DOHH2 (cell line): ENCODE data around the gene TEX14.

Experiments used
- H3F3A ChIP-seq: fragments of 200-600 bp; sonication (generic), shearing (Covaris generic); 2 replicates; pipeline ENCODE4 v1.6.0; 2016; ENCODE audit warnings: antibody characterized with exemption, mild to moderate bottlenecking; ENCODE audit not compliant: control insufficient read depth, insufficient read depth
- H3K27ac ChIP-seq: fragments of 200-600 bp; sonication (generic); 2 replicates; pipeline ENCODE4 v1.5.1; 2014; ENCODE audit warnings: low read depth, mild to moderate bottlenecking, low read length, moderate library complexity
- H3K27me3 ChIP-seq: fragments of 200-600 bp; sonication (generic); 2 replicates; pipeline ENCODE4 v1.6.1; 2014; ENCODE audit warnings: mild to moderate bottlenecking, low read length, mixed read lengths; ENCODE audit not compliant: control insufficient read depth
- H3K36me3 ChIP-seq: fragments of 200-600 bp; sonication (generic); 2 replicates; pipeline ENCODE4 v1.6.1; 2014; ENCODE audit warnings: mild to moderate bottlenecking, low read length, moderate library complexity, mixed read lengths; ENCODE audit not compliant: control insufficient read depth
- H3K4me1 ChIP-seq: fragments of 200-600 bp; sonication (generic); 2 replicates; pipeline ENCODE4 v1.6.1; 2014; ENCODE audit warnings: mild to moderate bottlenecking, low read length, mixed read lengths; ENCODE audit not compliant: control insufficient read depth
- H3K4me2 ChIP-seq: fragments of 200-600 bp; sonication (generic); 2 replicates; pipeline ENCODE4 v1.6.0; 2014; ENCODE audit warnings: mild to moderate bottlenecking, low read length, moderate library complexity
- H3K4me3 ChIP-seq: fragments of 200-600 bp; sonication (generic); 2 replicates; pipeline ENCODE4 v1.5.1; 2014; ENCODE audit warnings: mild to moderate bottlenecking, low read length, mixed read lengths
- H3K79me2 ChIP-seq: fragments of 200-600 bp; sonication (generic); 2 replicates; pipeline ENCODE4 v1.6.1; 2014; ENCODE audit warnings: mild to moderate bottlenecking, low read length, mixed read lengths; ENCODE audit not compliant: control insufficient read depth
- H3K9me2 ChIP-seq: fragments of 200-600 bp; sonication (generic); replicated peaks from 2 replicates; pipeline ENCODE4 v1.6.1; 2014; ENCODE audit warnings: mild to moderate bottlenecking, low read length, mixed read lengths; ENCODE audit not compliant: control insufficient read depth
- H3K9me3 ChIP-seq: fragments of 200-600 bp; sonication (generic); 2 replicates; pipeline ENCODE4 v1.6.1; 2014; ENCODE audit warnings: antibody characterized with exemption, low read length, mixed read lengths; ENCODE audit not compliant: control insufficient read depth, insufficient read depth
- H4K20me1 ChIP-seq: fragments of 200-600 bp; sonication (generic); 2 replicates; pipeline ENCODE4 v1.6.0; 2014; ENCODE audit warnings: low read depth, mild to moderate bottlenecking, antibody characterized with exemption, low read length, moderate library complexity; ENCODE audit not compliant: control insufficient read depth, insufficient read depth
- CTCF ChIP-seq: fragments of 200-600 bp; sonication (generic); IDR thresholded peaks from one replicate; pipeline ENCODE4 v1.5.1; 2014; ENCODE audit warnings: antibody characterized with exemption, mild to moderate bottlenecking, low read depth, low read length; ENCODE audit not compliant: poor library complexity, severe bottlenecking
- EZH2phosphoT487 ChIP-seq: fragments of 200-600 bp; sonication (generic); IDR thresholded peaks from 2 replicates; pipeline ENCODE4 v1.6.1; 2017; ENCODE audit warnings: borderline replicate concordance, mild to moderate bottlenecking, antibody characterized with exemption, low read length, moderate library complexity, mixed read lengths

TEX14 gene

GRCh38 chr17:58530655-58531054 is 161.2 kb downstream of the TEX14 start:
- Histone ChIP-seq H3K9me2 (no peaks in the 10 kb centered on the region), H3F3A (no peaks in the 10 kb centered on the region), H3K79me2 (no peaks in the 10 kb centered on the region), H4K20me1 (no peaks in the 10 kb centered on the region), H3K27ac (no peak overlapping the region), H3K4me1 (peaks cover 12% of the 10 kb centered on the region), H3K9me3 (no peaks in the 10 kb centered on the region), H3K4me2 (no peak overlapping the region), H3K36me3 (no peaks in the 10 kb centered on the region), H3K4me3 (no peak overlapping the region), H3K27me3 (peaks cover 34% of the 10 kb centered on the region)
- no peak for TF ChIP-seq CTCF
- TF ChIP-seq EZH2phosphoT487 = no peak

GRCh38 chr17:58529275-58529674 is 162.6 kb downstream of the TEX14 start:
- Histone ChIP-seq H3K27me3 (peaks cover 30% of the 10 kb centered on the region), H3K9me3 (no peaks in the 10 kb centered on the region), H3K27ac (no peak overlapping the region)

GRCh38 chr17:58528443-58528842 is 163.4 kb downstream of the TEX14 start:
- peaks cover 12% of the 10 kb centered on the region for H3K4me1 ChIP-seq
- no peaks in the 10 kb centered on the region for H3K79me2 ChIP-seq
- H3K9me2 ChIP-seq = no peaks in the 10 kb centered on the region
- H3K4me2 ChIP-seq = no peak overlapping the region
- no peak for TF ChIP-seq CTCF
- no peak for TF ChIP-seq EZH2phosphoT487
- H3K36me3 ChIP-seq = no peaks in the 10 kb centered on the region
- H3K9me3 ChIP-seq = no peaks in the 10 kb centered on the region
- no peaks in the 10 kb centered on the region for H3F3A ChIP-seq
- H4K20me1 ChIP-seq = no peaks in the 10 kb centered on the region
- H3K4me3 ChIP-seq = no peak overlapping the region
- H3K27ac ChIP-seq = no peak overlapping the region
- H3K27me3 ChIP-seq = peaks cover 30% of the 10 kb centered on the region

More at GRCh38 chr17:58529275-58529674, 162.6 kb downstream of the TEX14 start:
- Histone ChIP-seq H3F3A (no peaks in the 10 kb centered on the region), H3K79me2 (no peaks in the 10 kb centered on the region), H4K20me1 (no peaks in the 10 kb centered on the region), H3K4me2 (no peak overlapping the region), H3K9me2 (no peaks in the 10 kb centered on the region), H3K4me1 (peaks cover 12% of the 10 kb centered on the region), H3K36me3 (no peaks in the 10 kb centered on the region), H3K4me3 (no peak overlapping the region)
- TF ChIP-seq EZH2phosphoT487 (no peak), CTCF (no peak)

GRCh38 chr17:58527949-58528348 is 163.9 kb downstream of the TEX14 start:
- no peaks in the 10 kb centered on the region for H3K9me3 ChIP-seq
- no peaks in the 10 kb centered on the region for H4K20me1 ChIP-seq
- no peaks in the 10 kb centered on the region for H3K36me3 ChIP-seq
- H3F3A ChIP-seq = no peaks in the 10 kb centered on the region
- H3K27me3 ChIP-seq = peaks cover 28% of the 10 kb centered on the region
- no peak overlapping the region for H3K4me2 ChIP-seq
- no peaks in the 10 kb centered on the region for H3K9me2 ChIP-seq
- no peaks in the 10 kb centered on the region for H3K79me2 ChIP-seq
- H3K4me1 ChIP-seq = peaks cover 12% of the 10 kb centered on the region
- no peak overlapping the region for H3K4me3 ChIP-seq
- TF ChIP-seq CTCF = no peak
- no peak for TF ChIP-seq EZH2phosphoT487
- H3K27ac ChIP-seq = no peak overlapping the region
